ENCODE data around the gene DHRS9. TPM values are rescaled to one million over a fixed set of nuclear protein-coding genes. Genes with fewer than 3 reads are reported as not detected.

Gene DHRS9
- total RNA-seq, 1 donor from 2014 or later = 7.3 TPM

GRCh38 chr2:169031202-169031601 is 38.2 kb upstream of the DHRS9 start, which contains the start of gene ABCB11:
Gene ABCB11, minus strand, starts transcription at chr2:169031324. Its CDS starts 13,199 bp downstream, at chr2:169018125.
- Histone ChIP-seq H3K9me3 (replicated peaks) (peaks cover 4% of the 10 kb centered on the region), H3K4me3 (no peak within 1 kb of the TSS), H3K36me3 (no peaks in the 10 kb centered on the region), H3K27ac (replicated peaks) (no peak within 1 kb of the TSS), H3K4me1 (no peaks in the 10 kb centered on the region), H3K27me3 (ENCODE audit: low read depth) (no peaks in the 10 kb centered on the region)
- TF ChIP-seq CTCF (IDR thresholded peaks at IDR 0.05; ENCODE audit: borderline replicate concordance) = no peak
- DNase-seq = no peak
- intact Hi-C loops (cut with micrococcal nuclease) = no loop called here

- H3K4me1 ChIP-seq = no peaks in the 10 kb centered on the region
- intact Hi-C loops (cut with micrococcal nuclease) = no loop called here
- H3K27me3 ChIP-seq (ENCODE audit: low read depth) = no peaks in the 10 kb centered on the region
- no peaks in the 10 kb centered on the region for H3K36me3 ChIP-seq
- H3K9me3 ChIP-seq (replicated peaks) = peaks cover 4% of the 10 kb centered on the region
- DNase-seq = no peak
- H3K27ac ChIP-seq (replicated peaks) = no peak overlapping the region
- H3K4me3 ChIP-seq = no peak overlapping the region
- no peak for TF ChIP-seq CTCF (IDR thresholded peaks at IDR 0.05; ENCODE audit: borderline replicate concordance)
Observed at GRCh38 chr2:169034256-169034655, 35.1 kb upstream of the DHRS9 start.

DNA sequence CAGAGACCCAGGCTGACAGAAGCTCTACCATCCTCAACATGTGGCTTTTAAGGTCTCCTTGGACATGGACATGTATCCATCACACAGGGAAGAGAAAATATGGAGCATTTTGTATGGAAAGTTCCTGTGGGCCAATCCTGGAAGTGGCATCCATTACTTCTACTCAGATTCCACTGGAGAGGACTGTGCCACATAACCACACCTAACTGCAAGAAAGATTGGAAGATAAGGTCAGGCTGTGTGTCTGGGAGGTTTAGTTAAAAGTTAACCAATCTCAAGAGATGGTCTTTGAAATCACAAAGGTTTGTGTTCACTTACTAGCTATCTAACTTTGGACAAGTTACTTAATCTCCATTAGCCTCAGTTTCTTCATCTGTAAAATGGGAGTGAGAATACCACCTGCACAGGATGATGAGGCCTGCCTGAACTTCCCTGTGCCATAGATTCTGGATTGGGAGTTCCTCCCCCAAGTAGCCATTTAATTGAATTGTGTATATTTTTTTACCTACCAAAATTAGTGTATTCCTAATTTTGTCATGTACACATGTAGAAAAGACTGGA is 34.3 kb upstream of the DHRS9 start:
- no peak overlapping the region for H3K27ac ChIP-seq (replicated peaks)
- no peaks in the 10 kb centered on the region for H3K36me3 ChIP-seq
- H3K4me3 ChIP-seq = no peak overlapping the region
- H3K4me1 ChIP-seq = no peaks in the 10 kb centered on the region
- intact Hi-C loops (cut with micrococcal nuclease) = no loop called here
- peaks cover 4% of the 10 kb centered on the region for H3K9me3 ChIP-seq (replicated peaks)
- no peaks in the 10 kb centered on the region for H3K27me3 ChIP-seq (ENCODE audit: low read depth)
- TF ChIP-seq CTCF (IDR thresholded peaks at IDR 0.05; ENCODE audit: borderline replicate concordance) = no peak
- DNase-seq = no peak

GRCh38 chr2:169035887-169036286 is 33.5 kb upstream of the DHRS9 start:
- DNase-seq = no peak
- H3K27me3 ChIP-seq (ENCODE audit: low read depth) = no peaks in the 10 kb centered on the region
- peaks cover 4% of the 10 kb centered on the region for H3K9me3 ChIP-seq (replicated peaks)
- H3K4me3 ChIP-seq = no peak overlapping the region
- intact Hi-C loops (cut with micrococcal nuclease) = no loop called here
- H3K27ac ChIP-seq (replicated peaks) = no peak overlapping the region
- no peak for TF ChIP-seq CTCF (IDR thresholded peaks at IDR 0.05; ENCODE audit: borderline replicate concordance)
- H3K36me3 ChIP-seq = no peaks in the 10 kb centered on the region
- no peaks in the 10 kb centered on the region for H3K4me1 ChIP-seq

DNA sequence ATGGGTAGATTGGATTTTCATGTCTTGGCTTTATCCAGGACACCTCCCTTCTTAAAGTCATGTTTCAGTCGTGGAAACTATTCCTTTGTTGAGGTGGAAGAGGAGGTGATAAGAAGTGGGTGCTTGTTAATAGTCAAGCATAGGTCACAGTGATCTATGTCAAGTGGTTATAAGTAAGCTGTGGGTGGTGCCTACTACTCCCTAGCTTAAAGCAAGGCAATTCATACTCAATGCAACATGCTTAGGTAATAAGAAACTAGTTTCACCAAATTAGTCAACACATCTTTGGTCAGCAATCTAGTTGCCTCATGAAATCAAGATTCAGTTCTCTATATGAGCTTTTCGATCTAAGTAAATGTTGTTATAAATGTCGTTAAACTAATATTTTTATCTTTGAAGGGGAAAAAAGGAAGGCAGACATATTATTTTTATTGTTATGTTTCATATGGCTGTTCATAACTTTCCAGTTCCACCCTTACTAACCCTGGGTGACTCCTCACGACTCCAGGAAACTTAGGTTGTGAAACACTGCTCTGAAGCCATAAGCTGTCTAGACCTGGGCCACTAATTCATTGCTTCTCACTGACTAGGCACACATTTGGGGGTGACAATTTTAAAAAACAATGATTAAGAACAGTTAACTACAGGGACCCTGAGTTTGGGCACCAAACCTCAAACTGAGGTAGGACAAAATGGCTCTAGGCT is 32.5 kb upstream of the DHRS9 start:
- no peak for TF ChIP-seq CTCF (IDR thresholded peaks at IDR 0.05; ENCODE audit: borderline replicate concordance)
- Histone ChIP-seq H3K27me3 (ENCODE audit: low read depth) (no peaks in the 10 kb centered on the region), H3K9me3 (replicated peaks) (peaks cover 4% of the 10 kb centered on the region), H3K4me1 (no peaks in the 10 kb centered on the region), H3K36me3 (no peaks in the 10 kb centered on the region), H3K4me3 (no peak overlapping the region), H3K27ac (replicated peaks) (no peak overlapping the region)
- intact Hi-C loops (cut with micrococcal nuclease) = no loop called here
- no peak for DNase-seq

Measured in left ventricle myocardium inferior (tissue), 1 donor.